Astrocyte of the spinal cord (primary cell): Measurements from ENCODE around the gene AGT.
A peak's percentile ranks its signal among the peaks of the same experiment; 100 is the strongest.

Experiments used
- DNase-seq: peaks from one replicate; pipeline ENCODE4 v3.0.0; 2011; ENCODE audit warnings: low read depth, low spot score
- H3K4me3 ChIP-seq: 2 replicates; pipeline ENCODE4 v1.5.1; 2011; ENCODE audit warnings: low read depth, mild to moderate bottlenecking, low read length, moderate library complexity
- in situ Hi-C: cut with HindIII; loops from 2 replicates; pipeline ENCODE4 v1.10.0; 2017; ENCODE audit warnings: low sequenced_read_pairs
- TF ChIP-seq, protein P1 (sequence below): IDR thresholded peaks from 2 replicates; pipeline ENCODE4 v1.5.1; 2012; ENCODE audit warnings: low read depth, mild to moderate bottlenecking, low read length, inconsistent platforms

Gene AGT

DNA sequence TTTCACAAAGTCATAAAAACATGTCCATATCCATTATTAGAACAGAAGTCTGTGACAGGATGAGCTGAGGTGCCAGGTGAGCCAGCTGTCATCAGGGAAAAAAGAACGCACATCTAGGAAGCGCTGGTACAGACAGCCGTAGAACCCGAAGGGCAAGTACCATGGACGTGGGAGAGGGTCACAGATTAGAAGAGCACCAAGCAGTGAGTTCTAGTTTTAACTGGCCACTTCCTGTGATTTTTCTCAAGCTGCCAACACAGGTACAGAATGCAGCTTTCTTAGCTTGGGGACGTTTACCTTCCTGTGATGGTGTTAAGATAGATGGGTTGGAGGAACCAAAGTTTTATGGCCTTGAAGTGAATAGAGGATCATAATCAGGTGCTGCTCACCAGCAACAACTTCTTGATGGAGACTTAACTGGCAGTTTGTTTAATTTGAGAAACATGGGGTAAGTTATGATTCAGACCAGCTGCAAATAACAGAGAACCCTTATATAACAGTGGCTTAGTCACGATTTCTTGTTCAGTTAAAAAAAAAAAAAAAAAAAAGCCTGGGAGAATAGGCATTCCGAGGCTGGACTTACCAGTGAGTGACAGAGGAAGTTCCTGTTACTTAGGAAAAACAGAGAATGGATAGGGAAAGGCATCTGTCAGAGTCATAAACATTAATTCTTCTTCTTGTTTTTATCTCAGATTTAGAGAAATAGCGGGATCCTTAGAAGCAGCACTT lies 30.9 kb downstream of the AGT start:
- in situ Hi-C loops = no loop called here
- no peak overlapping the region for H3K4me3 ChIP-seq
- TF ChIP-seq, protein P1, sequence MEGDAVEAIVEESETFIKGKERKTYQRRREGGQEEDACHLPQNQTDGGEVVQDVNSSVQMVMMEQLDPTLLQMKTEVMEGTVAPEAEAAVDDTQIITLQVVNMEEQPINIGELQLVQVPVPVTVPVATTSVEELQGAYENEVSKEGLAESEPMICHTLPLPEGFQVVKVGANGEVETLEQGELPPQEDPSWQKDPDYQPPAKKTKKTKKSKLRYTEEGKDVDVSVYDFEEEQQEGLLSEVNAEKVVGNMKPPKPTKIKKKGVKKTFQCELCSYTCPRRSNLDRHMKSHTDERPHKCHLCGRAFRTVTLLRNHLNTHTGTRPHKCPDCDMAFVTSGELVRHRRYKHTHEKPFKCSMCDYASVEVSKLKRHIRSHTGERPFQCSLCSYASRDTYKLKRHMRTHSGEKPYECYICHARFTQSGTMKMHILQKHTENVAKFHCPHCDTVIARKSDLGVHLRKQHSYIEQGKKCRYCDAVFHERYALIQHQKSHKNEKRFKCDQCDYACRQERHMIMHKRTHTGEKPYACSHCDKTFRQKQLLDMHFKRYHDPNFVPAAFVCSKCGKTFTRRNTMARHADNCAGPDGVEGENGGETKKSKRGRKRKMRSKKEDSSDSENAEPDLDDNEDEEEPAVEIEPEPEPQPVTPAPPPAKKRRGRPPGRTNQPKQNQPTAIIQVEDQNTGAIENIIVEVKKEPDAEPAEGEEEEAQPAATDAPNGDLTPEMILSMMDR = no peak
- DNase-seq = peak; percentile 29

DNA sequence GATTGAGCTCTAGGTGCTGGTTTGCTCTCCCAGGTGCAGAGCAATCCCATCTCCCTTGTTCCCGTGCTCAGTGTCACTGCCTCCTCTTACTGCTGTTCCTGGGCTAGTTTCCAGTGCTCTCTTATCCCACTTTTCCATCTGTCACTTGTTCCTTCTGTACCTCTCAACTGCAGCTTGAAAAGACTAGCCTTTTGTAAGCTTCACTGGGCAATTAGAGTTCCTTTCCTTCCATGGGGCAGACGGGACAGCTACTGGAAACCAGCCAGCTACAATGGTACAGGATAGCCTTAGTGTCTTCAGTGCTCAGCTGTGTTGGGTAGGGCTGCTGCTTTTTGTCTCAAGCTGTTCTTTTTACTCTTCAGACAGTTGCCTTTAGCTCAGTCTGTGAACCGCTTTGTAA lies 31.6 kb downstream of the AGT start:
- in situ Hi-C loops = no loop called here
- H3K4me3 ChIP-seq = no peak overlapping the region
- TF ChIP-seq, protein P1 = no peak
- peak; percentile 7 for DNase-seq

DNA sequence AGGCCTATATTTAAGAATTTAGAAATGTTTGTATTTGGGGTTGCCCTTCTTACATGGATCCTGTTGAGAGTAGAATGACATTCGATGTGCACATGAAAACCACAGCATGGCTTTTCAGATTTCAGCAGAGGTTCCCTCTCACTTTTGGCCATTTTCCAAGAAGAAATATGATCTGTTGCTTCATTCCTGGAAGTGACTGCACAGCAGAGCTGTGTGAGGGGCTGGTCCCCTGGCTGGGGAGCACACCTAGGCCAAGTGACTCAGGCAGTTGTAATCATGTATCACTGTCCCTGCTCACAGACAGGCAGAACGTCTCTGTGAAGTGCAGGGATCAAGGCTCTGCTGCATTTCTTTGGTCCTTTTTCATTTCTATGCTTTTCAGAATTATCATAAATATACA lies 32.3 kb downstream of the AGT start:
- TF ChIP-seq, protein P1 = no peak
- in situ Hi-C loops = no loop called here
- no peak overlapping the region for H3K4me3 ChIP-seq
- DNase-seq = peak; percentile 86

DNA sequence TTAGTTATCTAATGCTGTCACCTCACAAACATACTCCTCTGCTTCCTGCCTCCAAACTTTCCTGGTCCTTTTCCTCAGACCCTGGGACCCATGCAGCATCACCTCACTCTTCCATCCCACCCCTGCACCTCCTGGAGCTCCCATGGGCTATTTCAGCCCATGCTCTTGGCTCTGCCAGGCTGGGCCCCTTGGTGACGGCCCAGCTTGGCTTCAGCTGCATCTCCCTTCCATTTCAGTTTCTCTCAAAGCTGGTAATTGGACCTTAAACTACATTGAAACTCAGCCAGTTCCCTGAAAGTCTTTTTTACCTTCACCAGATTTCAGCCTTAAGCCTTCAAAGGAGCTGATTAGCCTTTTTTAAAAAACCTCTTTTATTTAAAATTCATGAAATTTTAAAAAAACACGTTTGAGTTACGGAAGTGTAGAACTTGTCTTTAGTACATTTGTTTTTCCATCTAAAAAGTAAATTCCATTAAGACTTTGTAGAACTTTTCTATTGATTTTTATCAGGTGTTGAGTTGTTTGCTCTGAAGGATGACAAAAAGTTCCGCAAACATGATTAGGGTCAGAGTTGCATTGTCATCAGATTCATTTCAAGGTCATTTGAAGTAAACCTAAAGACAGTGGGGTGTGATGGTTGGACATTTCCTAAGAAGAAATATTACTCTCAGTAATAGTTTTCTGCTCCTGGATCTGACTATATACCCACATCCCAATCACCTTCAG lies 33.5 kb downstream of the AGT start:
- H3K4me3 ChIP-seq = no peak overlapping the region
- in situ Hi-C loops = no loop called here
- DNase-seq = no peak
- TF ChIP-seq, protein P1 = no peak

DNA sequence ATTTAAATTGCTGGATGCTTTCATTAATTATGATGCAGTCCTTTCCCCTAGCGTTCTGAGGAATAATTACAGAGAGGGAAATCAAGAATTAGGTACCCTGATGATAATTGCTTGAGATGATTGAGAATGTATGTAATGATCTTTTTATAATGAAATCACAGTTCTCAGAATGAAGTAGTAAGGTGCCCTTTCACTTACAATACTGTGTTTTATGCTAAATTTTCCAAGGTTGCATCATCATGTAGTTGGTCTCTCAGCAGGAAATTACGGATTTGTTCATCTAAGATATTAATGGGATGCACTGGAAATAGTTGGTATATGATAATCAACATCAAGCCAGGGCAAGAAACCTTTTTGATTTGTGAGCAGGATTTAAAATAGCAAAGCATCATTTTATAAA lies 34.1 kb downstream of the AGT start:
- TF ChIP-seq, protein P1 = no peak
- no peak for DNase-seq
- in situ Hi-C loops = no loop called here
- no peak overlapping the region for H3K4me3 ChIP-seq

DNA sequence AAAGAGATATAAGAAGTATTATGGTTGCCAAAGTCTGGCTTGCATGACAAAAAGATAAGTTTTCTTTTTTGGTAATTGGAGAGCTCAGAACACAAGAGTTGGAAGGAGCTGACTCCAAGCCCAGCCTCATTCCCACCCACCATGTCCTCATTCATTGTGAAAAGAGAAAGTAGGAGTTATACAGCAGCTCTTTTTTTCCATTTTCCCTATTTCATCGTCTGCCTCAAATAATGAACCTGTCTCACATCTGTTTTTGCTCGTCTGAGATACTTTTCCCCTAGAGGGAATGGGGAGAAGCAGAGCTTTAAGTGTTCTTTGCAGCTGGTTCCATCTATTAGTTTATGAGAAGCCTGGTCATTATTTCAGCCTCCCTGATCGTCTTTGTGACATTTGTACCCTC lies 34.7 kb downstream of the AGT start:
- H3K4me3 ChIP-seq = no peak overlapping the region
- in situ Hi-C loops = no loop called here
- TF ChIP-seq, protein P1 = no peak
- no peak for DNase-seq
